ENCODE data around the gene ABTB2.
A peak's percentile ranks its signal among the peaks of the same experiment; 100 is the strongest.
"Not testable (repeated sequence)": the region's sequence is repeated elsewhere in the genome, so short reads cannot be mapped to it uniquely, and the experiment has no call there.

Gene ABTB2

DNA sequence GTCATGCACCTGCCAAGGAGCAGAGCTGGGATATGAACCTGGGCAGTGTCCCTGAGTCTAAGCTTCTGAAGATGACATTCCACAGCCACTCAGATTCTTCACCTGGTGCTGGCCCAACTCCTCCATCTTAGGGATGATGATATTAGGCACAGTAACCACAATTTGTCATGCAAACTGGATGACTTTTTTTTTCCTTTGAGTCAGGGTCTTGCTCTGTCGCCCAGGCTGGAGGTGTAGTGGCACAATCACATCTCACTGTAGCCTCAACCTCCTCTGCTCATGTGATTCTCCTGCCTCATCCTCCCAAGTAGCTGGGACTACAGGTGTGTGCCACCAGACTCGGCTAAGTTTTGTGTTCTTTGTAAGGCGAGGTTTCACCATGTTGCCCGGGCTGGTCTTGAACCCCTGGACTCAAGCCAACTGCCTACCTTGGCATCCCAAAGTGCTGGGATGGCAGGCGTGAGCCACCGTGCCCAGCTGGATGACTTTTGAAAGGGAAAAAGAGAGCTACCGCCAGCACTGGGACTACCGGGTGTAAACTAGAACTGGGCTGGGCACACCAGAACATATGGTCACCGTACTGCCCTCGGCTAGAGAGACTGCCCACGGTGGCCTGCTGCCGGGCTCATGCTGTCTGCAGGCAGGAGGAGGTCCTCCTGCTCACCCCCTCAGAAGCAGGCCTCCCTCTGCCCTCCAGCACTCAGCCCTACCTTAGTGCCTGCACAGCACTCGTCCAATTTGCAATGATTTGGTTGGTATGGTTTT, 174.7 kb downstream of the ABTB2 start:
- no peak for DNase-seq

DNA sequence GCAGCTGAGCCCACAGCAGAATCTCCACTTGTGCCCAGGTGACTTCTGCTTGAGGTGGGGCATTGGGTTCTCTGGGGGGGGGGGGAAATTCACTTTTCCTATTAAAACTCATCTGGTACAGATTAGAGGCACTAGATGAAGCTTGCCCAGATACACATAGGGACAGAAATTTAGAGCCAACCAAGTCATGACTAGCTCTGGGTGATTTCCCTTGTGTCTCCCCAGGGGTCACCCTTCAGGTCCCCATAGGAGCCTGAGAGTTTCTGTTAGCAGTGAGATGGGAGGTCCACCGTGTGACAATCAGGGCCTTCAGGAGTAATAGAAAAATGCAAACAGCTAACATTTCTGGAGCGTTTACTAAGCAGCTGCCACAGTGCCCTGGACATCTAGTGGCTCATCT, 175.4 kb downstream of the ABTB2 start:
- no peak for DNase-seq

DNA sequence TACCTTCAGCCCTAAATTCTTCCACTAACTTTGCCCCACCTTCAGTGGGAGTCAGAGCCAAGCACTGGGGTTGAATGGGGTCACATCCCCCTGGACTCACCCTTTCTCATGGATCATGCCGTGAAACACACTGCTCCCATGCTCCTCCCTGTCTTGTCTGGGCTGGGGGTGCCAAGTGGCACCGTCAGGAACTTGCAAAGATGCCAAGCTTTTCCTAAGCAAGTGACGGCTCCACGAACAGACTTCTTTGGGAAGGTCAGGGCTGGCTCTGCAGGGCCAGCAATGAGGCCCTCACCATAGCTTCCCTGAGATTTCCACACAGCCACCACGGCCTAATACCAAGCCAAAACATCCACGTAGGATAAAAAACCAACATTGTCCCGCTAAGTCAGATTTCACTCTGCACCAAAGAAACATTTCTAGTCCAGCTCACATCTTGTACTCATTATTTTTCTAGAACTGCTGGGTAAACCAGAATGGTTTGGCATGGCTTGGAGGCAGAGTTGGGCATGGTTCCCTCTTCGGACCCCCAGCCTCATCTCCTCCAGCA, 175.9 kb downstream of the ABTB2 start:
- no peak for DNase-seq

DNA sequence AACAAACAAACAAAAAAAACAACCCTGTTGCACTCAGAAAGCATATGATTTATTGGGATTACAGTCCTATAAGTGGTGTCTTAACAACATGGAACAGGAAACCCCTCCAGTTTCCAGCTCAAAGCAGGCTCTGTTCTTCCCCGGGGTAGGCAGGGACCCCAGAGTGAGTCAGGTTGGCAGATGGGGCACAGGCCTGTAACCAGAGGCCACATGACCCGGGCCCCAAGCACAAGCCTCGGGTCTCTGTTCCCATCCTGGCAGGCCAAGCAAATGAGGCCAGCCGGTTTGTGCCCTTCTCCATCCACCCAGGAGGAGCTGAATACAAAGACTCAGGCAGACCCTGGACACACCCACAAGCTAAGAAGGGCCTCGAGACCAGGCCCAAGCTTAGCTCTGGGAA, 176.6 kb downstream of the ABTB2 start:
- no peak for DNase-seq

DNA sequence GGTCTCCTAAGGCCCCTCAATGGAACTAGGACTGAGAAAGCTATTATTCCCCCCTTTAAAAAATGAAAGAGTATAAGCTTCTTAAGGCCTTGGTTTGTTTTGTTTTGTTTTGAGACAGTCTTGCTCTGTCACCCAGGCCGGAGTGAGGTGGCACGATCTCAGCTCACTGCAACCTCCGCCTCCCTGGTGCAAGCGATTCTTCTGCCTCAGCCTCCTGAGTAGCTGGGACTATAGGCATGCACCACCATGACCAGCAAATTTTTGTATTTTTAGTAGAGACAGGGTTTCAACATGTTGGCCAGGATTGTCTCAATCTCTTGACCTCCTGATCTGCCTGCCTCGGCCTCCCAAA, 177.0 kb downstream of the ABTB2 start:
- DNase-seq = not testable (repeated sequence)

DNA sequence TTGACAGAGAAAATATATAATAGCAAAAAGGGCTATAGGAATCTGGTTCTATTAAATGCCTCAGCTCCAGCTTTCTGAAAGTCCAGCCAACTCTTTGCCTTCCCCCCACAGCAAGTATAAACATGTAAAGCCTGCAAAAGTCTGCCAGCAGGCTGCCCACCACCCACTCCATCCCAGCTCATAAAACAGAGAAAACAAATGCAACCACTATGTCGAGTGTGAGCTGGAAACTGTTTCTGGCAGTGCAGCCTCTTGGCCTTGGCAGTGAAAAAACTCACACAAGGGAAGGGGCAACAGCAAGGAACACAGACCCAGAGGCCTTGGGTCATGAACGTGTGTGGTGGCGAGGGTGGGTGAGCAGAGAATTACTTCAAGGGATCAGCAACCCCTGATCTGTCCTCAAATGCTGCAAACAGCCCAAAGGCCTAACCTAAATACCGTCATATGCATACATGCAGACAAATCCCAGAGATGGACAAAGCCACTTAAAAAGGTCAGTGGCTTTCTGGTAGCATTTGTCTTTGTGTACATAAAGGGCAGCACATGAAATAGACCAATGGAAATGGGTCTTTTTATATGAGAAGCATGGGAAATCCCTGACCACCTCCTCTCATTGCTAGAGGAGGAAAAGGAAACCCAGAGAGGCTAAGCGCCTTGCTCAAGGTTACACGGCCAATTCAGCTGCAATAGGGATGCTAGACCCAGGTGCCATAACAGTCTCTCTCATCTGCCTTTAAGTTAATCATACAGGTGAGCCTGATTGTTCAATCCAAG, 177.6 kb downstream of the ABTB2 start:
- no peak for DNase-seq

- DNase-seq = no peak
Observed at GRCh38 chr11:34179026-34179675, 178.7 kb downstream of the ABTB2 start.

DNA sequence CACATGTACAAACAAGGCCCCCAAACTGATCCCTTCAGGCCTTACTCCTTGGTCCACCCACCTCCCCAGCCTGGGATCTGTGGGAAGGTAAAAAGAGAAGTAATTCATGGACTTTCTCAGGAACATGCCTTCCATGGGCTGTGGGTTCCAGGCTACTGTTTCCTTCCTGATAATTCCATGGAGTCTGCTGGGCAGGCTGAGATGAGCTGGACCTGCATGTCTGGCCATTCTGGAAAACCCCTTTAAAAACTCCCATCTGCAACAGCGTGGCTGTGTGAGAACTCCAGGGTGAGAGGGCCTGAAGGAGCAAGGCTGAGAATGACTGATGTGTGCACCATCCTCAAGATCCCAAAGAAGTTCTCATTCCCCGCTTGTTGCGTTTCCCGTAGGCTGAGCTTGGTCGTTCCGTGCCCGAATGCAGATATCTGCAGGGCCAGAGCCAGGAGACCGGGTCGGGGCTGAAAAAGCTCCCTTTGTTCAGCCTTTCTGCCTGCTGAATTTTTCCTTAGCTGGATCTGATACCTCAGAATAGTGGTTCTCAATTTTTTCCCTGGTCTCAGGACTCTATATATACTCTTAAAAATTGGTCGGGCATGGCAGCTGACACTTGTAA, 179.5 kb downstream of the ABTB2 start:
- no peak for DNase-seq

- DNase-seq = no peak
Observed at GRCh38 chr11:34176751-34177209, 181.0 kb downstream of the ABTB2 start.

DNA sequence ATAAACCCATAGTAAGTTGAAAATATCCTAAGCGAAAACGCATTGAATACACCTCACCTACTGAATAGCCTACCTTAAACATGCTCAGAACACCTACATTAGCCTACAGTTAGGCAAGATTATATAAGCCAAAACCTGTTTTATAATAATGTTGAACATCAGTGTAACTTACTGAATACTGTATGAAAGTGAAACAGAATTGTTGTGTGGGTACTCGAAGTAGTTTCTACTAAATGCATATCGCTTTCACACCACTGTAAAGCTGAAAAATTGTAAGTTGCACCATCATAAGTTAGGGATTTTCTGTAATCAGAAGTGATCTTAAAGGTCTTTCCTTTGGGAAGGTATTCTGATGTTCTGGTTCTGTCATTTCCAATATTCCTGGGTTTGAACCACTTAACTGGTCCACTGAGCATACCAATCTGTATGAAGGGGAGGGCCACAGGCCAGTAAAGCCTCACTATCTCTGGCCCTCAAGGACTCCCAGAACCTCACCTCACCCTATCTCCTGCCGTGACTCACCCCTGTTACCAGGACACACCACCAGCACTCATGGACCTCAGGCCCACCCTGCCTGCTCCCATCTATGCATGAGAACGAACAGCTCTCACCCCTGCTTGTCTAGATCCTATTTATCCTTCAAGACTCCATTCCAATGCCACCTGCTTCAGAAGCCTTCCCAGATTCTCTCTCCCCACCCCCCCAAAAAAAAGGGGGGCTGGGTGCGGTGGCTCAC, 182.4 kb downstream of the ABTB2 start:
- no peak for DNase-seq

GRCh38 chr11:34174412-34175041, 183.3 kb downstream of the ABTB2 start:
- peak; percentile 26 for DNase-seq

- no peak for DNase-seq
Observed at GRCh38 chr11:34173050-34173449, 184.8 kb downstream of the ABTB2 start.

- no peak for DNase-seq
Observed at GRCh38 chr11:34169686-34170085, 188.1 kb downstream of the ABTB2 start.

DNA sequence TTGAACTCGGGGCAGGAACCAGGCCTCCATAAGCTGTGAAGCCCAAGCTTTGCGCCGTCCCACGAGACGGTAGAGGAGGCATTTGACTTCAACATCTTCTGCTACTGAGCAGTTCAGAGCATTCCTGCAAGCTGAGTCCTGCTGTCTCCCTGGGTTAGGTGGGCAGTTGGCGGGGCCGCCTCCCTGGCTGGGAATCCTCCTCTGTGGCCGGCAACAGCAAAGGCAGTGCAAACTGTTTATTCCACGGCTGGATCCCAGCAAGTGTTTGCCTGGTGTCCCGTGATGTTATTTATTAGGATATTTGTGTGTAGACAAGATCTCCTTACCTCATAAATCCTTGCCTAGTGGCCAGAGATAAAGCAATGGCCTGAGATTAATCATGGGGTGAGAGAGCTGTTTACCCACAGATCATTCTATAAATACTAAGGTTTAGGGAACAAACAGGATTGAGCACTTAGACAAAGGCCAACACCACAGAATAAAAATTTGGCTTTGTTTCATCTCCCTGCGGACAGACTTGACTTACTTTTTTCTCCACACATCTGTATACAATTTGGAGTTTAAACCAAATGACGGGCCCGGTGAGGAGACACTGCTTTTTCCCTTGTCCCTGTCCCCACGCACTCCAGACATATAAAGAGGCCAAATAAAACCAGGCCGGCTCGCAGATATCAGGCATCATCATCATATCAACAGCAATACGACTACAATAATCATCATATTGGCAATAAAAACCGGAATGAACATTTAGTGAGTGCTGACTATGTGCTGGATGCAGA, 189.0 kb downstream of the ABTB2 start:
- DNase-seq = no peak

DNA sequence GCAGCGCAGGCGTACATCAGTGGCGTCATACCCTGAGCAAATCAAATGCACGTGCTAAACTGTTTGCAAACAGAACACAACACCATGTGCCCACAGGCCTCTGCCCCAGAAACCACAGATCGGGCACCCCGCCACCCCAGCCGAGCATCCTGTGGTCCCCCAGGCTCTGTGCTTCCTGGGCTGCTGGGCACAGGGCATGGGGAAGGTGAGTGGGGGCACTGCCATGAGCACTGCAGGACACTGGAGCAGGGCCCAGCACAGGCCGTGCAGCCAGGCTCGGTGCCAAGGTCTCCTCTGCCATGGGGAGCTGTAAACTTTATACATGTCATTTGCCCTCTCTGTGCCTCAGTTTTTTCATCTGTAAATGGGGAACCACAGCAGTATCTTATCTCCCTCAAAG, 189.8 kb downstream of the ABTB2 start:
- no peak for DNase-seq

DNA sequence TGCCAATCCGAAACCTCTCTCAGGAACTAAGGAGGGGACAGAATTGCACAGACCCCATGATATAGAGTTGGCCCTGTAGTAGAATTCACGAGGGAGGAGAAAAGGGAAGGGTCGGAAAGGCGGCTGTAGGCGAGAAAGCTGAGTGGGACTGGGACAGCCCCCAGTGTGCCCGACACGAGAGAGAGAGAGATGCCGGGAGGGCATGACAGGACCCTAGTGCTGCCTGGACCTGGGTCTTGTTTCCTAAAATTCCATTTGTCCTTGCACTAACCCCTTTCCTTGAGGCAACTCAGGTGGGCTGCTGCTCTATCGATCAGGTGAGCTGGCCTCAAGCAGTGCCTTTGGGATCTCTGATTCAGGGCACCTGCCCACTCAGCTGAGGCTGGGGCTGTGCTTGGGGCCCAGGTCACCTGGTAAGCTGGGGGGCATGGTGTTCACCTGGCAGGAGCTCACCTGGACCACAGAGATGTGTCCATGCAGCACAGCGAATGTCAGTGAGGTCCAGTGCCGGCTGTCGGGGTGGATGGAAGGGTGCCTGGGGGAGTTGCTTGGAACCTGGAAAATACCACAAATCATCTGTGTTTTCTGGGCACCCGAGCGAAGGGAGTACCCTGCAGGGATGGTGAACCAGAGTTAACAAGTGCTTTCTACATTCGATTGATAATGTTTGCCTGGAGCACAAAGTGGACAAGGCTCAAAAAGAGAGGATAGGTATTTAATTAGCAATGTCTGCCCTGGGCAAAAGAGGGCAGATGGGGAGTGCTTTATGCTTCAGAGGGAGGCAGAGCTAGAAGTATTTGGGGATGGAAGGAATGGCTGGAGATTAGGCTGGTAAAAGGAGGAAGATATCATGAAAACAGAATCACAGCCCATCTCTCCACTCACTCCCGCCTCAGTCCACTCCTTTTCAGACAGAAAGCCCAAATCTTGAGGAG, 190.7 kb downstream of the ABTB2 start:
- DNase-seq = no peak

DNA sequence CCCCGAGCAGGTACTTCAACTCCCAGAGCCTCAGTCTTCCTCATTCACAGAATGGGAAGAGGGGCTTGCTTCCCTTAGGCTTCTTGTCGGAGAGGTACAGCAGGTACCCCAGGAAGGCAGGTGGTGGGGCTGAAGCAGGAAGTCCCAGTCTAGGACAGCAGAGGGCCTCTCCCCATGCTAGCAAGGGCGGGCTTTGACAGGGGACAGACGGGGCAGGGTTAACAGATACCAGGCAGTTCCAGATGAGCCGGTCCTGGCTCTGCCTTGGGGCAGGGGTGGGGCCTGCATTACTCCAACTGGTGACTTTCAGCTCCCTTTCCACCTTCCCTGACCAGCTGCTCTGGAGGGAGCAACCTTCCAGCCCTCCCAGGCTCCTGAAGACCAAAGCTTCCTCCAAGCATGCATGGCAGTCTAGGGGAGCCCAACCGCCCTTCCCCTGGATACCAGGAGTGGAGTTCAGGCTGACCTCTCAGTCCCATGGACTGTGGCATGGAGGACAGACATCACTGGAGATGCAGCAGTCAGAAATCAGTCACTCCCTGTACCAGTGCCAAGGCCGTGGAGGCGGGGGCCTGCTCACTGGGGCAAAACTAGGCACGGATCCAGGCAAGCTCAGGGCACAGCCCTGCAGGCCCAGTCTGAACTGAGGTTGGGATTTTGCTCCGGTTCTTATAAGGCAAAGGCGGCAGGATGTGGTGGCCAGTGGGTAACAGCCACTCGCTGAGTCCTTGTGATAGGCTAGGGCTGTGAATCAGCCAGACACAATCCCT, 191.8 kb downstream of the ABTB2 start:
- DNase-seq = no peak

DNA sequence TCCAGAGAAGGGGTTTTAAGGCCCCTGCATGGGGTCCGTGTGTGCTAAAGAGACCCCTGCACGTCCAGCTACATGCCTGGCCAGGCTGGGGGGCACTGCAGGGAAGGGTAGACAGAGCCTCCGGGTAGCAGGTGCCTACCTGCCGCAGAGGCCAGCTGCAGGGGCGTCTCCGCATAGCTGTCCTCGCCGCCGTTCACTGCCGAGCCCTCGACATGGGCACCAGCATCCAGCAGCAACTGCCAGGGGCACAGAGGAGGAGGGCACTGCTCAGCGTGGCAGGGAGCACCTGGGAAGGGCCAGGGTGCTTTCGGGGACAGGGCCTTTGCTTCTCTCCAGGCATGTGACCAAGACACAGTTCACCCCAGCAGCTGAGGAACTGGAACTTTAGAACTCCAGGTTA, 192.7 kb downstream of the ABTB2 start:
- no peak for DNase-seq

DNA sequence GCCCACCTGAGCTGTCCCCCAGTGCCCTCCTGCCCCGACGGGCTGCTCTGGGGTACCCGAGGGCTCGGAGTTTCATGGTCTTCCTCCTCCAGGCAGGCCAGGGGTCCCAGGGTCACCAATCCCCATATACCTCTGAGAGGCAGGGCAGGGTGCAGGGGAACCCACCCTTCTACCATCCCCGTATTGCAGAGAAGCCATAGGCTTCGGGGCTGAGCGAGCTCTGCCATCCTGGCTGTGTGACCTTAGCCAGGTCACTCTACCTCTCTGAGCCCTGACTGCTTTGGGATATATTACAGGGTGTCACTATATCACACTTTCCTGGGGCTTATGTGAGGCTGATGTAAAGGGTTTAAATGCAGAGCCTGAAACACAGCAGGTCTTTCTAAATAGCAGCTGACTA, 195.0 kb downstream of the ABTB2 start:
- no peak for DNase-seq
